Neural crest cell (in vitro differentiated cells): ENCODE results near the gene KSR2. TPM values are rescaled to one million over a fixed set of nuclear protein-coding genes. Genes with fewer than 3 reads are reported as not detected.

Source experiments
- DNase-seq: peaks from one replicate; pipeline ENCODE4 v3.0.0; 2021; ENCODE audit warnings: low read depth, mixed read lengths, low spot score
- H3K27ac Mint-ChIP-seq: one replicate; pipeline ENCODE4 v1.8.0; 2021; ENCODE audit warnings: mild to moderate bottlenecking, mixed read lengths; ENCODE audit not compliant: unreplicated experiment
- H3K27me3 Mint-ChIP-seq: 2 replicates; pipeline ENCODE4 v1.8.0; 2021; ENCODE audit warnings: low read depth, mild to moderate bottlenecking, mixed read lengths
- H3K36me3 Mint-ChIP-seq: 2 replicates; pipeline ENCODE4 v1.8.0; 2021; ENCODE audit warnings: low read depth, mild to moderate bottlenecking, mixed read lengths
- H3K4me1 Mint-ChIP-seq: 2 replicates; pipeline ENCODE4 v1.8.0; 2021; ENCODE audit warnings: mixed read lengths
- H3K4me3 Mint-ChIP-seq: one replicate; pipeline ENCODE4 v1.8.0; 2021; ENCODE audit warnings: mild to moderate bottlenecking, mixed read lengths
- H3K9me3 Mint-ChIP-seq: 2 replicates; pipeline ENCODE4 v1.8.0; 2021; ENCODE audit warnings: mixed read lengths
- total RNA-seq: library from RNA; stranded (reverse); gene quantifications from 2 replicates; pipeline ENCODE4 v1.2.1, GENCODE V29; 2021
- TF ChIP-seq, protein P1 (sequence below): fragments of 200-600 bp; sonication (generic); conservative IDR thresholded peaks from 2 replicates; pipeline ENCODE4 v1.5.0; 2021; ENCODE audit warnings: antibody characterized with exemption, mild to moderate bottlenecking

Gene KSR2
- total RNA-seq, 1 donor from 2014 or later, result 0.33 TPM

DNA sequence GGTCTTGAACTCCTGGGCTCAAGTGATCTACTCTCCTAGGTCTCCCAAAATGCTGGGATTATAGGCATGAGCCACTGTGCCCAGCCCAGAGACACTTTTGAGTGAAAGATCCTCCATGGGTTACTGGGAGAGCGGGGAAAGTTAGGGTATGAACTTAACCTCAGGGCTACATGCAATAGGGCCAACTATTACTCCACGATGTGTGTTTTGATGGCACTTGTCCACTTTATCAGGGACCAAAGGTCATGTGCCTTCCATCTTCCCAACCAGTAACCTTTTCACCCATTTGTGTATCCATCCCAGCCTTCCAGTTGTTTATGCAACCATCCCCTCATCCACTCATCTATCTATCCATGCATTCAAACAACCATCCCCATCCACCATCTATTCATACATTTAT lies 546.8 kb downstream of the KSR2 start:
- TF ChIP-seq, protein P1, sequence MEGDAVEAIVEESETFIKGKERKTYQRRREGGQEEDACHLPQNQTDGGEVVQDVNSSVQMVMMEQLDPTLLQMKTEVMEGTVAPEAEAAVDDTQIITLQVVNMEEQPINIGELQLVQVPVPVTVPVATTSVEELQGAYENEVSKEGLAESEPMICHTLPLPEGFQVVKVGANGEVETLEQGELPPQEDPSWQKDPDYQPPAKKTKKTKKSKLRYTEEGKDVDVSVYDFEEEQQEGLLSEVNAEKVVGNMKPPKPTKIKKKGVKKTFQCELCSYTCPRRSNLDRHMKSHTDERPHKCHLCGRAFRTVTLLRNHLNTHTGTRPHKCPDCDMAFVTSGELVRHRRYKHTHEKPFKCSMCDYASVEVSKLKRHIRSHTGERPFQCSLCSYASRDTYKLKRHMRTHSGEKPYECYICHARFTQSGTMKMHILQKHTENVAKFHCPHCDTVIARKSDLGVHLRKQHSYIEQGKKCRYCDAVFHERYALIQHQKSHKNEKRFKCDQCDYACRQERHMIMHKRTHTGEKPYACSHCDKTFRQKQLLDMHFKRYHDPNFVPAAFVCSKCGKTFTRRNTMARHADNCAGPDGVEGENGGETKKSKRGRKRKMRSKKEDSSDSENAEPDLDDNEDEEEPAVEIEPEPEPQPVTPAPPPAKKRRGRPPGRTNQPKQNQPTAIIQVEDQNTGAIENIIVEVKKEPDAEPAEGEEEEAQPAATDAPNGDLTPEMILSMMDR, result no peak
- Mint-ChIP-seq H3K9me3 (no peaks in the 10 kb centered on the region), H3K4me1 (no peaks in the 10 kb centered on the region), H3K4me3 (no peak overlapping the region), H3K27me3 (peaks cover 34% of the 10 kb centered on the region), H3K27ac (no peak overlapping the region), H3K36me3 (no peaks in the 10 kb centered on the region)
- DNase-seq, result no peak

DNA sequence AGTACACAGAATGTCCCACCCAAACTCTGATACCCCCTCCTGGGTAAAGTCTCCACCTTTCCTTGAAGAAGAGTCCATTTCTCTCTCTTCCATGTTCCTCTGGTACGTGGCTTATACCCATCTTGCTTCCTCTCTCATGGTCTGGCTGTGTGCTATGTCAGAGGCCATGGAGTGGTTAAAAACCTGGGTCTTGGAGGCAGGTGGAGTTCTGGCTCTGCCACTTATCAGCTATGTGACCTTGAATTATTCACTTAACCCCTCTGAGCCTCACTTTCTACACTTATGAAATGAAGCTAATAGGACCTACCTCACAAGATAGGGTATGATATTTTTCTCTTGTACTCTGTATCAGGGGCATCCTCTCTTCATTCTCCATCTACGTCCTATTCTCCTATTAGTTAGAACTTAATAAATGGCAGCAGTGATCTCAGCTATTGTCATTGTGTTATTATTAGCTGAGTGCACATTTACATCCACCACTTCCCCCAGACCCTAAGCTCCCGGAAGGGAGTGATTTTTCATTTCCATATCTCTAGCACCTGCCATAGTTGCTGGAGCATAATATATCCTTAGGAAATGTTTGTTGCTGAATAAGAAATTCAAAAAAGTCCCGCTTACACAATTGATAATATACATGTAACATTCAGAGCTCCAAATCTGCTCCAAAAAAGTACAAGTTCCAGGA lies 547.6 kb downstream of the KSR2 start:
- H3K9me3 Mint-ChIP-seq, result no peaks in the 10 kb centered on the region
- H3K27ac Mint-ChIP-seq, result no peak overlapping the region
- no peaks in the 10 kb centered on the region for H3K4me1 Mint-ChIP-seq
- TF ChIP-seq, protein P1, result no peak
- no peak for DNase-seq
- H3K4me3 Mint-ChIP-seq, result no peak overlapping the region
- no peaks in the 10 kb centered on the region for H3K36me3 Mint-ChIP-seq
- peaks cover 31% of the 10 kb centered on the region for H3K27me3 Mint-ChIP-seq

DNA sequence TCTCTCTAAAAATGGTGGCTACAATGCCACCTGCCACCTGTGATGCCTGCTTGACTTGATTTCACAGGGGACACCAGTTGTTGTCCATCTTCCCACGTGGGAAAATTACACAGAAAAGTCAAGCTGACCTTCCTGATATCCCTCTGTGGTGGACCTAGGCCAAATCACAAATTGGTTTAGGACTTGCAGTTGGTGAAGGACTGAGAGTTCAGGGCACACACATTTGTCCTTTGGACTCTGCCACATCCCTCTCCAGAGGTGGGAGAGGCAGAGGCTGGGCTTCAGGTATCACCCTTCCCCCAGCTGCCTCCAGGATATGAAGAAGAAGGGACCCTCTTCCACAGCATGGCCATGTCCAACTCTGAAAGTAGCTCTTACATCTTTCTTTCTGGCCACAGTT lies 551.8 kb downstream of the KSR2 start:
- H3K9me3 Mint-ChIP-seq, result no peaks in the 10 kb centered on the region
- no peak overlapping the region for H3K4me3 Mint-ChIP-seq
- peaks cover 9% of the 10 kb centered on the region for H3K27me3 Mint-ChIP-seq
- no peak for DNase-seq
- peaks cover 6% of the 10 kb centered on the region for H3K4me1 Mint-ChIP-seq
- TF ChIP-seq, protein P1, result no peak
- H3K36me3 Mint-ChIP-seq, result no peaks in the 10 kb centered on the region
- H3K27ac Mint-ChIP-seq, result no peak overlapping the region

DNA sequence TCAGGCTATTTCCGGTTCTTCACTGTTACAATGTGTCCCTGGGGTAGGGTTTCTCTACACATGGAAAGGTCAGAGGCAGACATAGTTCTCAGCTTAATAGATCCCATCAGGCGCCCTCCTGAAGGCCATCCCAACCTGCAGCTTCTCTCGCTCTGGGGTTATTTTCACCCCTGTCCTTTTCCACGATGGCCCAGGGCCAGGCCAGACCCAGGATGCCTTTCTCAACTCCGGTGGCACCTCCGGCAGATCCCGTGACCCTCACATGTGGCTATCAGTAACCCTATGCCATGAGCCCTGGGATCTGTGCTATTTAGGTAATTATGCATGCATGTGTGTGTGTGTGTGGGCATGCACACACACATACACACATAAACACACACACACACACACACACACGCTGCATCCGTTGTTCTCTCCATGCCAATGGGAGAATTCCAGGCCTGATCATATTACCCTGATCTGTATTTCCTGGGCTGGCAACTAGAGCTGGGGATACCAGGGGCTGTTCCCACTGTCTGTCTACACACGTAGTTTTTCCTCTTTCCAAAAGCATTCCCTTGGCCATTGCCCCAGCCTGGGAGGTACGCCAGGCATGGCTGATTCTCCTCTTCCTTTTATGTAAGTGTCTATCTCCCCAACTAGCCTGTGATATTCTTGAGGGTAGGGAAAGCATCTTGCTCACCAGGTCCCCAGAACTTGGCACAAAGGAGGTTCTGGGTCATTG lies 556.2 kb downstream of the KSR2 start:
- peaks cover 17% of the 10 kb centered on the region for H3K4me1 Mint-ChIP-seq
- no peak for DNase-seq
- H3K27me3 Mint-ChIP-seq, result no peaks in the 10 kb centered on the region
- H3K36me3 Mint-ChIP-seq, result no peaks in the 10 kb centered on the region
- H3K4me3 Mint-ChIP-seq, result no peak overlapping the region
- H3K27ac Mint-ChIP-seq, result no peak overlapping the region
- TF ChIP-seq, protein P1, result no peak
- H3K9me3 Mint-ChIP-seq, result no peaks in the 10 kb centered on the region

DNA sequence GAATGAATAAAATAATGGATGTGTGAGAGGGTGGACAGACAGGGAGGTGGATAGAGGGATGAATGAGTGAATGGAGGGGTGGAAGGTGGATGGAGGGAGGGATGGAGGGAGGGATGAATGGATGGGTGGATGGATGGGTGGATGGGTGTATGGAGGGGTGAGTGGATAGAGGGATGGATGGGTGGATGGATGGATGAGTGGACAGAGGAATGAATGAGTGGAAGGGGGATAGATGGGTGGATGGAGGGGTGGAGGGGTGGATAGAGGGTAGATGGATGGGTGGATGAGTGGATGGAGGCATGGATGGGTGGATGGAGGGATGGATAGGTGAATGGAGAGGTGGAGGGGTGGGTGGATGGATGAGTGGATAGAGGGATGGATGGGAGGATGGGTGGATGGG lies 559.5 kb downstream of the KSR2 start:
- Mint-ChIP-seq H3K4me1 (peaks cover 17% of the 10 kb centered on the region), H3K27ac (no peak overlapping the region)

More for the DNA sequence above, 559.5 kb downstream of the KSR2 start:
- H3K36me3 Mint-ChIP-seq, result no peaks in the 10 kb centered on the region
- TF ChIP-seq, protein P1, result no peak
- DNase-seq, result no peak
- H3K9me3 Mint-ChIP-seq, result no peaks in the 10 kb centered on the region
- peaks cover 12% of the 10 kb centered on the region for H3K27me3 Mint-ChIP-seq
- no peak overlapping the region for H3K4me3 Mint-ChIP-seq
